Body of pancreas (tissue), 4 donors: ENCODE data around the gene TMEM63A.

Experiments used
- POLR2A ChIP-seq, 3 donors: fragments of 450-650 bp; IDR thresholded peaks; one replicate each; pipeline ENCODE4 v1.6.1; 2016; ENCODE audit warnings: antibody characterized with exemption in 3 of 3, mild to moderate bottlenecking in 2 of 3
- TF ChIP-seq, protein P1 (sequence below), 7 experiments: fragments of 450-650 bp in 4 of 7; fragments of 200-600 bp in 3 of 7; sonication (generic) in 3 of 7; IDR thresholded peaks; one replicate each; pipeline ENCODE4 v1.5.1; 2016 to 2019; ENCODE audit warnings: antibody characterized with exemption in 7 of 7

DNA sequence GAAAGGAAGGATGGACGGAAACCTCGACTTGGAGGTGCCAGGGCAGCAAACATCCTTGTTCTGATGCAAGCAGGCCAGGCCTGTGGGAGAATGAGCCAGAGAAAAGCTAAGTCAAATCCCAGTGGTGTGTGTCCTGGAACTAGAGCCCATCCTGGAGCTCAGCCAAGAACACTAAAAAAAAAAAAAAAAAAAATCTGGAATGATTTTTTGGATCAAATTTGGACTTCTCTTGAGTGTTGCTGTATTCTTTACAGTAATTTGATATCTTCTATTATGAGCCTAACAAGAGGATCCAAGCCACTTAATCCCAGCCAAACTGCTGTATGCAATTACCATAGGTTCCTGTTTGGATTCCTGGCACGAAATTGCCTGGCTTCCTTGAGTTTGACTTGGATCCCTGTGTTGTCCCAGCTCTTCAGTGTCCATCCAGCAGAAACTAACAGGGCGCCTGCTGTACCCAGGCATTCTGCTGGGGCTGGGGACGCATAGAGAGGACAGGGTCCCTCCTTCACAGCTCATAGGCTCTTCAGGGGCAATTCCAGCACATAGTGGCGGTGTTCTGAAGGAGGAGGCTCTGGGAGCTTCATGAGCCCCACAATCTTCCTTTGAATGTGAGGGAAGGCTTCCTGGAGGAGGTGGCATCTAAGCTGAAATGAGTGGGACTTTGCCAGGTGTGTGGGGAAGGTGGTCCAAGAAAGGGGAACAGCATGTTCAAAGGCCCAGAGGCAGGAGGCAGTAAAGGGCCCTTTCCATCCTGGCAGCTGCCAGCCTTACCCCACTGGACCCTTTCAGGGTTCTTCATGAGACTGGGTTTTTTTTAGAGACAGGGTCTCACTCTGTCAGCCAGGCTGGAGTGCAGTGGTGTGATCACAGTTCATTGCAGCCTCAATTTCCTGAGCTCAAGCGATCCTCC lies 47.5 kb downstream of the TMEM63A start:
- TF ChIP-seq, protein P1, sequence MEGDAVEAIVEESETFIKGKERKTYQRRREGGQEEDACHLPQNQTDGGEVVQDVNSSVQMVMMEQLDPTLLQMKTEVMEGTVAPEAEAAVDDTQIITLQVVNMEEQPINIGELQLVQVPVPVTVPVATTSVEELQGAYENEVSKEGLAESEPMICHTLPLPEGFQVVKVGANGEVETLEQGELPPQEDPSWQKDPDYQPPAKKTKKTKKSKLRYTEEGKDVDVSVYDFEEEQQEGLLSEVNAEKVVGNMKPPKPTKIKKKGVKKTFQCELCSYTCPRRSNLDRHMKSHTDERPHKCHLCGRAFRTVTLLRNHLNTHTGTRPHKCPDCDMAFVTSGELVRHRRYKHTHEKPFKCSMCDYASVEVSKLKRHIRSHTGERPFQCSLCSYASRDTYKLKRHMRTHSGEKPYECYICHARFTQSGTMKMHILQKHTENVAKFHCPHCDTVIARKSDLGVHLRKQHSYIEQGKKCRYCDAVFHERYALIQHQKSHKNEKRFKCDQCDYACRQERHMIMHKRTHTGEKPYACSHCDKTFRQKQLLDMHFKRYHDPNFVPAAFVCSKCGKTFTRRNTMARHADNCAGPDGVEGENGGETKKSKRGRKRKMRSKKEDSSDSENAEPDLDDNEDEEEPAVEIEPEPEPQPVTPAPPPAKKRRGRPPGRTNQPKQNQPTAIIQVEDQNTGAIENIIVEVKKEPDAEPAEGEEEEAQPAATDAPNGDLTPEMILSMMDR (IDR thresholded peaks at IDR 0.05): no peak
- no peak for TF ChIP-seq POLR2A (IDR thresholded peaks at IDR 0.05)
